SW 1271 (cell line): ENCODE measurements around the gene SLC4A1AP.

ENCODE experiments used
- DNase-seq, 2 experiments: peaks; one replicate each; lab custom pipeline; 2025; lab: John Stamatoyannopoulos, UW

The SLC4A1AP gene

GRCh38 chr2:27742571-27742970, 78.9 kb downstream of the SLC4A1AP start:
- no peak for DNase-seq
